Heart left ventricle (tissue), 16 donors: Measurements from ENCODE around the gene CPA4. TPM values are rescaled to one million over a fixed set of nuclear protein-coding genes. Genes with fewer than 3 reads are reported as not detected.

Experiments
- ATAC-seq, 4 donors: fragments of 200-7000 bp; cut with Tn5 transposase; one replicate each; pipeline ENCODE4 v1.9.1; 2020 to 2022; ENCODE audit warnings: moderate library complexity in 4 of 4, mild to moderate bottlenecking in 3 of 4, moderate number of reproducible peaks in 1 of 4
- DNase-seq, 5 donors: peaks; one replicate each; pipeline ENCODE4 v3.0.0-alpha.2; 2020
- H3K27ac ChIP-seq, 12 donors: fragments of 200-600 bp; sonication (generic) in 4 of 12; one replicate each; pipeline versions ENCODE4 v1.5.0 to v1.8.0; 2016 to 2022; ENCODE audit warnings: mild to moderate bottlenecking in 2 of 12
- H3K27me3 ChIP-seq, 9 donors: fragments of 200-600 bp; sonication (generic) in 2 of 9; one replicate each; pipeline versions ENCODE4 v1.5.1 to v1.8.0; 2016 to 2022; ENCODE audit warnings: mild to moderate bottlenecking in 3 of 9
- H3K36me3 ChIP-seq, 9 donors: fragments of 200-600 bp; sonication (generic) in 2 of 9; one replicate each; pipeline versions ENCODE4 v1.5.0 to v1.8.0; 2018 to 2022; ENCODE audit warnings: mild to moderate bottlenecking in 2 of 9
- H3K4me1 ChIP-seq, 12 donors: fragments of 200-600 bp; sonication (generic) in 4 of 12; one replicate each; pipeline versions ENCODE4 v1.5.0 to v1.8.0; 2016 to 2022; ENCODE audit warnings: mild to moderate bottlenecking in 3 of 12
- H3K4me3 ChIP-seq, 12 donors: fragments of 200-600 bp; sonication (generic) in 4 of 12; one replicate each; pipeline versions ENCODE4 v1.5.0 to v1.8.0; 2017 to 2022; ENCODE audit warnings: mild to moderate bottlenecking in 9 of 12, moderate library complexity in 4 of 12
- H3K9me3 ChIP-seq, 12 donors: fragments of 200-600 bp; sonication (generic) in 4 of 12; one replicate each; pipeline versions ENCODE4 v1.5.0 to v1.8.0; 2016 to 2022; ENCODE audit warnings: mild to moderate bottlenecking in 1 of 12
- CTCF ChIP-seq, 12 donors: fragments of 200-600 bp; sonication (generic) in 4 of 12; IDR thresholded peaks; one replicate each; pipeline versions ENCODE4 v1.5.0 to v1.8.0; 2018 to 2022; ENCODE audit warnings: antibody characterized with exemption in 12 of 12, mild to moderate bottlenecking in 5 of 12
- POLR2A ChIP-seq, 2 donors: fragments of 450-650 bp; IDR thresholded peaks; one replicate each; pipeline ENCODE4 v1.6.1; 2017; ENCODE audit warnings: antibody characterized with exemption in 2 of 2, mild to moderate bottlenecking in 2 of 2, moderate library complexity in 2 of 2
- WGBS, 4 donors: extraction: QIAGEN DNeasy Blood & Tissue Kit in 2 of 4; methylation state at CpG; one replicate each; pipeline versions ENCODE4 v1.1.5 to v1.1.7; 2013 to 2018; 5-methylcytosine and 5-hydroxymethylcytosine counted together
- intact Hi-C, 10 donors: fragments of 100-400 bp; cut with DNase I; formaldehyde crosslinking; loops; one replicate each; pipeline versions ENCODE4 v1.11.1 to v1.14.2; 2022
- polyA plus RNA-seq, 2 donors: library from polyadenylated mRNA; stranded (reverse); fragments of 200-250 nt; gene quantifications; one replicate each; pipeline ENCODE4 v1.2.3, GENCODE V29; 2013
- total RNA-seq, 9 donors: library from RNA; depleted of rRNA in 2 of 9; stranded (reverse); fragments of >200 nt in 2 of 9; fragmentation: NEBNext Ultra II Directional in 3 of 9; extraction: Animal tissue kit (Norgen Biotek cat#: 25700) in 3 of 9; gene quantifications; one replicate each; pipeline versions ENCODE4 v1.1.0 to v1.2.4, GENCODE V29; 2016 to 2023
- donor health status: ischemic (EF 13 %, LVEDD 7.1; RV severe dilation, severe dysfunction).
- donor health status: healthy with polysubstance abuse.
- donor health status: DM: no; HTN: yes; CAD: no.
- donor health status: DM: no; HTN: no; CAD: no.
- donor health status: ischemic (EF 25% LVEDD 6.9; RV normal size, moderate dysfunction).
- donor health status: ischemic (EF 25% LVEDD 5.7; RV mildly dilated, moderate dysfunction).
- donor health status: healthy.
- donor health status: DM: yes; HTN: yes; CAD: no.
- donor health status: ischemic (EF 35%, LVEDD 5.7; RV mildly dilated, moderate dysfunction).
- donor health status: nonischemic (EF 11% LVEDD 7.7; RV severe dilation, severe dysfunction).
- donor health status: DM: yes; HTN: yes; CAD: no.
- donor health status: PGD.
- donor health status: ischemic (EF 29% LVEDD 5.4; RV normal size, mild dysfunction).
- donor health status: nonischemic (EF 23%, LVEDD 6.1; RV moderate dilation, normal function).

CPA4 gene
- total and polyA plus RNA-seq, 11 donors, result 0.06 to 22.2 (median 0.27) TPM; not detected in 7

GRCh38 chr7:130298544-130299326, 5.8 kb downstream of the CPA4 start:
- intact Hi-C loops, result no loop called here
- H3K4me3 ChIP-seq, result no peak overlapping the region
- H3K27ac ChIP-seq, result no peak overlapping the region
- 82 to 86% (median 85%) methylated on average over 5 of the region's 5 CpGs for WGBS, 4 donors
- H3K36me3 ChIP-seq, result no peaks in the 10 kb centered on the region
- TF ChIP-seq POLR2A (IDR thresholded peaks at IDR 0.05) (no peak), CTCF (IDR thresholded peaks at IDR 0.05) (no peak)
- H3K9me3 ChIP-seq, result no peaks in the 10 kb centered on the region
- H3K4me1 ChIP-seq, result no peaks in the 10 kb centered on the region
- no peaks in the 10 kb centered on the region for H3K27me3 ChIP-seq
- no peak for DNase-seq
- no peak for ATAC-seq

GRCh38 chr7:130299866-130300265, 6.9 kb downstream of the CPA4 start:
- DNase-seq (no peak), ATAC-seq (no peak)
- Histone ChIP-seq H3K27me3 (no peaks in the 10 kb centered on the region), H3K4me3 (no peak overlapping the region), H3K27ac (no peak overlapping the region), H3K36me3 (no peaks in the 10 kb centered on the region), H3K9me3 (no peaks in the 10 kb centered on the region), H3K4me1 (no peaks in the 10 kb centered on the region)
- intact Hi-C loops, result loop anchor here in 1 of 10 donors (2.0 kb wide), 1 partner anchor 43 kb away; no protein-coding TSS in a partner anchor
- WGBS, 4 donors, result 89 to 92% (median 91%) methylated on average over 7 of the region's 7 CpGs
- no peak for TF ChIP-seq POLR2A (IDR thresholded peaks at IDR 0.05)

- WGBS, 4 donors, result 75 to 86% (median 79%) methylated on average over 8 of the region's 8 CpGs
- no peaks in the 10 kb centered on the region for H3K4me1 ChIP-seq
- no peak for TF ChIP-seq POLR2A (IDR thresholded peaks at IDR 0.05)
- TF ChIP-seq CTCF (IDR thresholded peaks at IDR 0.05), result no peak
- ATAC-seq (no peak), DNase-seq (no peak)
- H3K9me3 ChIP-seq, result no peaks in the 10 kb centered on the region
- no peak overlapping the region for H3K4me3 ChIP-seq
- no peaks in the 10 kb centered on the region for H3K27me3 ChIP-seq
- H3K27ac ChIP-seq, result no peak overlapping the region
- intact Hi-C loops, result loop anchor here in 1 of 10 donors (2.0 kb wide), 1 partner anchor 45 kb away; no protein-coding TSS in a partner anchor
- H3K36me3 ChIP-seq, result no peaks in the 10 kb centered on the region
These were observed 8.6 kb downstream of the CPA4 start for GRCh38 chr7:130301501-130302020.

GRCh38 chr7:130302649-130303048, 9.7 kb downstream of the CPA4 start:
- no peak overlapping the region for H3K27ac ChIP-seq
- H3K36me3 ChIP-seq, result no peaks in the 10 kb centered on the region
- intact Hi-C loops, result no loop called here
- DNase-seq (no peak), ATAC-seq (no peak)
- H3K4me1 ChIP-seq, result no peaks in the 10 kb centered on the region
- no peak overlapping the region for H3K4me3 ChIP-seq
- TF ChIP-seq CTCF (IDR thresholded peaks at IDR 0.05) (no peak), POLR2A (IDR thresholded peaks at IDR 0.05) (no peak)
- no peaks in the 10 kb centered on the region for H3K27me3 ChIP-seq
- no peaks in the 10 kb centered on the region for H3K9me3 ChIP-seq
